ENCODE results near the gene TCEA2.

The TCEA2 gene

DNA sequence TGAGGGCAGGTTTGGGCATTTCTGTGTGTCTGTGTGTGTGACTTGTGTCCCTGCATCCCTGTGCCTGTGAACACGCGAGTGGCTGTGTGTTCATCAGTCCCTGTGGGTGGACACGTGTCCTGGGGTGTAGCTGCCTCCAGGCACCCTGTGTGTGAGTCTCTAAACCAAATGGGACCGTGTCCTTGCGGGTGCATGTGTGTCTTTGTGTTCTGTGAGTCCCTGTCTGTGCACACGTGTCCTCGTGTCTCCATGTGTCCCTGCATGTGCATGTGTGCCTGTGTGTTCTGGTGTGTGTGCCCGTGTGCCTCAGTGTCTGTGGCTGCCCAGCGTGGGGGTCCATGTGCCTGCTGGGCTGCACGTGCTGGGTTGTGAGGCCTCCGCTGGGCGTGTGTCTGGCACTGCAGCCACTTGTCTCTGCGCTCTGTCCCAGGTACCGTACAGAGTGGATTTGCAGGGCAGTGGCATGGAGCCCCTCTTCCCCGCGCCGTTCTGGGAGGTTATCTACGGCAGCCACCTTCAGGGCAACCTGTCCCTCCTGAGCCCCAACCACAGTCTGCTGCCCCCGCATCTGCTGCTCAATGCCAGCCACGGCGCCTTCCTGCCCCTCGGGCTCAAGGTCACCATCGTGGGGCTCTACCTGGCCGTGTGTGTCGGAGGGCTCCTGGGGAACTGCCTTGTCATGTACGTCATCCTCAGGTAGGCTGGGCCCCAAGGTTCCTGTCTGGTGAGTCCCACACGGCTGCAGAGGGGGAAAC is 29.4 kb downstream of the TCEA2 start:
- Histone ChIP-seq H3K27me3 (ENCODE audit: insufficient read depth, low read length, poor library complexity, severe bottlenecking) (no peaks in the 10 kb centered on the region), H3F3A (ENCODE audit: low read depth) (no peaks in the 10 kb centered on the region), H3K4me3 (ENCODE audit: low read length, poor library complexity, severe bottlenecking) (no peak overlapping the region), H3K36me3 (ENCODE audit: insufficient read depth, low read length) (no peaks in the 10 kb centered on the region), H4K20me1 (ENCODE audit: insufficient read depth, low read length, poor library complexity, severe bottlenecking) (no peaks in the 10 kb centered on the region), H3K9ac (ENCODE audit: low read depth, low read length, poor library complexity, severe bottlenecking) (no peak overlapping the region), H3K4me2 (ENCODE audit: low read depth, low read length, poor library complexity, severe bottlenecking) (no peak overlapping the region), H3K9me3 (ENCODE audit: insufficient read depth, low read depth, low read length) (no peaks in the 10 kb centered on the region), H3K79me2 (ENCODE audit: insufficient read depth, low read length) (no peaks in the 10 kb centered on the region), H3K9me2 (replicated peaks; ENCODE audit: low read depth, low read length) (no peaks in the 10 kb centered on the region), H3K4me1 (ENCODE audit: insufficient read depth, low read length, poor library complexity, severe bottlenecking) (no peaks in the 10 kb centered on the region), H2AFZ (ENCODE audit: low read length) (no peak overlapping the region)
- no peak for TF ChIP-seq EZH2phosphoT487 (IDR thresholded peaks at IDR 0.05; ENCODE audit: borderline replicate concordance)
- TF ChIP-seq, protein P1, sequence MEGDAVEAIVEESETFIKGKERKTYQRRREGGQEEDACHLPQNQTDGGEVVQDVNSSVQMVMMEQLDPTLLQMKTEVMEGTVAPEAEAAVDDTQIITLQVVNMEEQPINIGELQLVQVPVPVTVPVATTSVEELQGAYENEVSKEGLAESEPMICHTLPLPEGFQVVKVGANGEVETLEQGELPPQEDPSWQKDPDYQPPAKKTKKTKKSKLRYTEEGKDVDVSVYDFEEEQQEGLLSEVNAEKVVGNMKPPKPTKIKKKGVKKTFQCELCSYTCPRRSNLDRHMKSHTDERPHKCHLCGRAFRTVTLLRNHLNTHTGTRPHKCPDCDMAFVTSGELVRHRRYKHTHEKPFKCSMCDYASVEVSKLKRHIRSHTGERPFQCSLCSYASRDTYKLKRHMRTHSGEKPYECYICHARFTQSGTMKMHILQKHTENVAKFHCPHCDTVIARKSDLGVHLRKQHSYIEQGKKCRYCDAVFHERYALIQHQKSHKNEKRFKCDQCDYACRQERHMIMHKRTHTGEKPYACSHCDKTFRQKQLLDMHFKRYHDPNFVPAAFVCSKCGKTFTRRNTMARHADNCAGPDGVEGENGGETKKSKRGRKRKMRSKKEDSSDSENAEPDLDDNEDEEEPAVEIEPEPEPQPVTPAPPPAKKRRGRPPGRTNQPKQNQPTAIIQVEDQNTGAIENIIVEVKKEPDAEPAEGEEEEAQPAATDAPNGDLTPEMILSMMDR (conservative IDR thresholded peaks at IDR 0.05; ENCODE audit: low read length), result no peak

- no peak overlapping the region for H3K9ac ChIP-seq (ENCODE audit: low read depth, low read length, poor library complexity, severe bottlenecking)
- H3K4me1 ChIP-seq (ENCODE audit: insufficient read depth, low read length, poor library complexity, severe bottlenecking), result no peaks in the 10 kb centered on the region
- H3K9me2 ChIP-seq (replicated peaks; ENCODE audit: low read depth, low read length), result no peaks in the 10 kb centered on the region
- no peaks in the 10 kb centered on the region for H3F3A ChIP-seq (ENCODE audit: low read depth)
- H3K36me3 ChIP-seq (ENCODE audit: insufficient read depth, low read length), result no peaks in the 10 kb centered on the region
- no peaks in the 10 kb centered on the region for H4K20me1 ChIP-seq (ENCODE audit: insufficient read depth, low read length, poor library complexity, severe bottlenecking)
- no peaks in the 10 kb centered on the region for H3K27me3 ChIP-seq (ENCODE audit: insufficient read depth, low read length, poor library complexity, severe bottlenecking)
- H3K9me3 ChIP-seq (ENCODE audit: insufficient read depth, low read depth, low read length), result no peaks in the 10 kb centered on the region
- H3K4me3 ChIP-seq (ENCODE audit: low read length, poor library complexity, severe bottlenecking), result no peak overlapping the region
- TF ChIP-seq, protein P1 (conservative IDR thresholded peaks at IDR 0.05; ENCODE audit: low read length), result no peak
- no peak for TF ChIP-seq EZH2phosphoT487 (IDR thresholded peaks at IDR 0.05; ENCODE audit: borderline replicate concordance)
- no peak overlapping the region for H2AFZ ChIP-seq (ENCODE audit: low read length)
- no peaks in the 10 kb centered on the region for H3K79me2 ChIP-seq (ENCODE audit: insufficient read depth, low read length)
- H3K4me2 ChIP-seq (ENCODE audit: low read depth, low read length, poor library complexity, severe bottlenecking), result no peak overlapping the region
These were observed 30.1 kb downstream of the TCEA2 start for GRCh38 chr20:64093013-64093503.

- H3K9me3 ChIP-seq (ENCODE audit: insufficient read depth, low read depth, low read length), result no peaks in the 10 kb centered on the region
- H3K9me2 ChIP-seq (replicated peaks; ENCODE audit: low read depth, low read length), result no peaks in the 10 kb centered on the region
- H4K20me1 ChIP-seq (ENCODE audit: insufficient read depth, low read length, poor library complexity, severe bottlenecking), result no peaks in the 10 kb centered on the region
- no peaks in the 10 kb centered on the region for H3K79me2 ChIP-seq (ENCODE audit: insufficient read depth, low read length)
- no peak for TF ChIP-seq EZH2phosphoT487 (IDR thresholded peaks at IDR 0.05; ENCODE audit: borderline replicate concordance)
- TF ChIP-seq, protein P1 (conservative IDR thresholded peaks at IDR 0.05; ENCODE audit: low read length), result no peak
- H3K4me3 ChIP-seq (ENCODE audit: low read length, poor library complexity, severe bottlenecking), result no peak overlapping the region
- H3K27me3 ChIP-seq (ENCODE audit: insufficient read depth, low read length, poor library complexity, severe bottlenecking), result no peaks in the 10 kb centered on the region
- H3K36me3 ChIP-seq (ENCODE audit: insufficient read depth, low read length), result no peaks in the 10 kb centered on the region
- peaks cover 10% of the 10 kb centered on the region for H3K4me1 ChIP-seq (ENCODE audit: insufficient read depth, low read length, poor library complexity, severe bottlenecking)
- H3K4me2 ChIP-seq (ENCODE audit: low read depth, low read length, poor library complexity, severe bottlenecking), result no peak overlapping the region
- no peak overlapping the region for H3K9ac ChIP-seq (ENCODE audit: low read depth, low read length, poor library complexity, severe bottlenecking)
- no peak overlapping the region for H2AFZ ChIP-seq (ENCODE audit: low read length)
- H3F3A ChIP-seq (ENCODE audit: low read depth), result no peaks in the 10 kb centered on the region
These were observed 32.5 kb downstream of the TCEA2 start for GRCh38 chr20:64095455-64095854.
